Urothelium cell line (cell line): ENCODE data around the gene DENND4C.
"Not testable (repeated sequence)": the region's sequence is repeated elsewhere in the genome, so short reads cannot be mapped to it uniquely, and the experiment has no call there.

Experiments used
- DNase-seq: peaks from one replicate; pipeline ENCODE4 v3.0.0; 2011; ENCODE audit warnings: low spot score, mixed read lengths
- FAIRE-seq: peaks from 2 replicates; lab custom pipeline; 2011; peaks lifted over from hg19 to GRCh38; lab: Jason Lieb, UNC

The DENND4C gene

DNA sequence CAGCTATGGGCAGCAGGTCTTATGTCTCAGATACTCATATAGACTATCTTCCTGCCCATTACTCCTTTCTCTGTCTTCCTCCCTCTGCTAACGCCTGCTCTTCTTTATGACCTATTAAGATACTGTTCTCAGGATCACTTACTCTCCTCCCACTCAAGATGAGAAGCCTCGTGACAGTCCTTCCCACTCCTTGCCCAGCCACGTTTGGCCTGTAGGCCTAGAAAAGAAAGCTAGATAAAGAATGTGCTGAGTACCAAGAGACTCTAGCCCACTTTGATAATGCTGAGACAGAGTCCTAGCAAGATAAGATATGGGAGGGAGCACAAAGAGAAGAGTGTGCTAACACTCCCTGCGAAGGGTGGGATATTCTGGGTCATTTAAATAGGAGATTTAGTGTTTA, 6.8 kb upstream of the DENND4C start:
- DNase-seq: no peak
- no peak for FAIRE-seq

DNA sequence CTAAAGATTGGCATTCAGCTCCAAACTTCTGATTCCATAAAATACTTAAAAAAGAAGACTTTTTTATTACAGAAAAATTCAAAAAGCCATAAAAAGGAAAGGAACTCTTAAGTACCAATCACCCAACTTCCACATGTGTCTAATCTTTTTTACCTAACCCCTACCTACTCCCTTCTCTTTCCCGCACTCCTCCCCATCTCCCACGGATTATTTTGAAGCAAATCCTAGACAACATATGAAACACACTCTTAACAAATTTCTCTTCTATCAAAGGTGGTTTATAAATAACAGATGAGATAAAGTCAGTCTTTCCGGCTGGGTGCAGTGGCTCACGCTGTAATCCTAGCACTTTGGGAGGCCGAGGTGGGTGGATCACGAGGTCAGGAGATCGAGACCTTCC, 5.9 kb upstream of the DENND4C start:
- no peak for FAIRE-seq
- DNase-seq: no peak

DNA sequence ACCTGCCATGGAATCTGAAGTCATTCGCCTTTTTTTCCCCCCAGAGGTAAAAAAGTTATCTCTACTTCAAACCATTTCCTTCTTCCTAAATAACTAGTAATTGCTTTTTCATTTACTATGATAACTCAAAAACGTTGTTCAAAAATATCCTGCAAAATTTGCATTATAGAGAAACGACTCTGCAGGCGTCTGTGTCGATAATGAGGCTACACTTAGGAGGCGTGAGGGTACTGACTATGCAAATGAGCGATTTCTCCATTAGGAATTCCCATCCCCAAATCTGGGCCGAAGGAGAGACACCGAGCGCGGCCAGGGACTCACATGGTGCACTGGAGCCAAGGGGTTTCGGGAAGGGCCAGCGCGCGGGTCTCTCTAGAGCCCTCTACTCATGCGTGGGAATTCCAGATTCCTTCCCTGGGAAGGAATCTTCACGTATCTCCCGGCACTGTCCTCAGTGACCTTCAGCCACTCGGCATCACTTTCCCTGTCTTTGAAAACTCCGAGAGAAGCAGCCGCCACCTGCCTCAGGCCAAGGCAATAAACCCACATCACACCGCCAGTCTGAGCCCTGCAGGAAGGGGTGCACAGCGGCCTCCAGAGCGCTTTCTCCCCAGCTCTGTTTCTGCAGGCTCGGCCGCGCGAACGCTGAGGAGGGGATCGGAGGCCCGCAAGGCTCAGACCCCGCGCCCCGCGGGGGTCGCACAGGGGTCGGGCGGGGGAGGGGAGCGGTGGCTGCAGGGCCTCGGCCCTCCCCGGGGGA, 718 bp upstream of the DENND4C start:
- FAIRE-seq: no peak
- no peak for DNase-seq

DNA sequence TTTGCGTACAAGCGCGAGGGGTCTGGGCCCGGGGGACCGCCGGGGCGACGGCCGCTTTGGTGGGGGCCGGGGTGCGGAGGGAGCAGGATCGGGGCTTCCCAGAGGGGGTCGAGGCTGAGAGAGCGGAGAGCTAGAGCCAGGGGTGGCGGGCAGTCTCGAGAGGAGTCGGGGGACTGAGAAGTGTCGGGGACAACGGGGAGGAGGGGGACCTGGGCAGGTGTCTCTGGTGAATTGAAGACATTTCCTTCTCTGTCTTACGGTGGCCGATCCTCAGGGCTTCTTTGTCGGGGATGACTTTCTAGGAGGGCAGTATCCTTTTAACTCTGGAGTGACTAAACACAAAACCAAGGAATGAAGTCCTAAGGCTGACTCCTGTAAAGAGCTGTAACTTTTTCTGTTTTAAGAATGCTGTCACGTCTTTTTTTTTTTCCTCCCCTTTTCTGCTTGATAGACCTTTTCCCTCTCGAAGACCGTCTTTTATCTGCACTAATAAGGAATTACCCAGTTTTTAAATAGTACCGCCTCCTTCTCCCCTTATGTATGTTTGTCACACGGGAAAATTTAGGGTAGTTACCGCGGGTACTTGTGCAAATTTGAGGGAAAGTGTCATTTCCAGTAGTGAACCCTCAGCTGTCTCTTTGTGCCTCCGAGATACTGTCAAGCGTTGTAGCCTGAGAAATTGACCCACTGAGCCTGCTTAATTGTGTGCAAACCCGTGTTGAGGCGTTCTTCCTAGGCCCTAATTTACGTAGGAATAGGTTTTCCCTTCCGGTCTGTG, 822 bp downstream of the DENND4C start:
- DNase-seq: peak; percentile 11
- no peak for FAIRE-seq

DNA sequence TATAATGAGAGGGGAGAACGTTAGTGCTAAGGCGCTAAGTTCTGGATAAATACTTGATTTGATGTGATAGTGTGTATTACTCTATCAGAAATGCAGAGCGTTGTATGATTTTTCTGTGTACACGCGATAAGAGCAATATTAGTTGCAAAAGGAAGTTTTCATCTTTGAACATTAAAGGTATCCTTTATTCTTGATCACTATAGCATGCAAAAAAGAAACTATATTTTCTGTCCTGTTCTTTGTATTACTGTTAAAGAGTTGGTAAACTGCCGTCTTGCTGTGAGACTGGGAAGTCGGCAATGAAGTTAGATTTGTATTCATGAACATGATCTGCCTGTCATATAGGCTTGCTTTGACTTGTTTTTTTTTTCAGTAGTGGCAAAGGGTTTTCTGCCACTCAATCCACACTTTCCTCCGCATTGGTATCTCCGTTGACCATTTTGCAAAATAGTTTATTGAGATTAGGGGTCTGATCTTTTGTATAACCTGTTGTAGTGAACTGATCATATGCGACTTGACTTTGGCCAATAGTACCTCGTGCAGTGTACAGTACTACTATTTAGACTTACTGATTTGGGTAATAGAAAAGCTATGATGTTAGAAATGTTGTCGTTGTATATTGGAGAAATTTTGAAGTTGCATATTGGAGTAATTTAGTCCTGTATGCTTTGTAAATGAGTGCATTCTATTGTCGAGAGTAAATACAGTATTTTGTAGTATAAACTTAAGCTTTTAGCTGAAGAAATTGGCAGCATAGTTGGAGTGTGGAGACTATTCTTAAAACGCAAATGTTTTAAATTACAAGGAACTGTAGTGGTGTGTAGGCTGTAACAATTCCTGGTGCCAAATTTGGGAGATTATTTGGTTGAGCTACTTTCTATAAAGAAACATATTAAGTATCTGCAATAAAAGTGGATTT, 1.7 kb downstream of the DENND4C start:
- no peak for FAIRE-seq
- DNase-seq: no peak

DNA sequence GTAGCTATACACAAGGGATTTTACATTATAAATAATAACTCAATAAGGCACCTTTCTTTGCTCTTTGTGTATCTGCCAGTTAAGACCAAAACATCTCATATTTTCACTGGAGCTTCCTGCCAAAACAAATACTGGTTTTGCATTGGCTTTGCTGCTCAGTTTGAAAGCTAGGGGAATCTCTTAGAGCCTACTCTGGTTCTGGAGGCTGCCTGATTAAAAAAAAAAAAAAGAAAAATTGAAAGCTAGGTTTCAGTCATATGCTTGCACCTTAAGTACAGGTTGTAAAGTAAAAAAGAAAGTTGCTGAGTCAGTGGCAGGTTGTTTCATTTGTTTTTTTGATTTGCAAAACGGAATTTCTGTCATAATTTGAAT, 2.3 kb downstream of the DENND4C start:
- FAIRE-seq: no peak
- DNase-seq: no peak

DNA sequence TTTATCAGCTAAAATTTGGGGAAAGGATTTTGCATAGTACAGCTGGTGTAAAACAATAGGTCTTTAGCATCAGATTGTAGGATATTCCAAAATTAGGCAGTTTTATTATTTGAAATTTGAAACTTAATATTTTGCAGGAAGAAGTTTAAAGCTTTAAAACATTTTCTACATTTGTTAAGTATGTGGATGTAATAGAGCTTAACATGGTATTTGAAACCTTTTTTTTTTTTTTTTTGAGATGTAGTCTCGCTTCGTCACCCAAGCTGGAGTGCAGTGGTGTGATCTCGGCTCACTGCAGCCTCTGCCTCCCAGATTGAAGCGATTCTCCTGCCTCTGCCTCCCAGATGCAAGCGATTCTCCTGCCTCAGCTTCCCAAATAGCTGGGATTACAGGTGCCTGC, 2.9 kb downstream of the DENND4C start:
- no peak for DNase-seq
- FAIRE-seq: no peak

DNA sequence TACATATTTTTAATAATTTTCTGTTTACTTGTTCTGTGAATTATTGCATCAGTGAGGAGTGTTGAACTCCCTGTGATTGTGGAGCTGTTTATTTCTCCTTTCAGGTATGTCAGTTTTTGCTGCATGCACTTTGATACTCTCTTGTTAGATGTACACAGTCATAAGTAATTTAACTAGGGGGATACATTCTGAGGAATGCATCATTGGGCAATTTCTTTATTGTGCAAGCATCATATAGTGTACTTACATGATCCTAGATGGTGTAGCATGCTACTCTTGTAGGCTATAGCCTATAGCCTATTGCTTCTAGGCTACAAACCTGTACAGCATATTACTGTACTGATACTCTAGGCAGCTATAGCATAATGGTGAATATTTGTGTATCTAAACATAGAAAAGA, 9.5 kb downstream of the DENND4C start:
- DNase-seq (no peak), FAIRE-seq (no peak)

DNA sequence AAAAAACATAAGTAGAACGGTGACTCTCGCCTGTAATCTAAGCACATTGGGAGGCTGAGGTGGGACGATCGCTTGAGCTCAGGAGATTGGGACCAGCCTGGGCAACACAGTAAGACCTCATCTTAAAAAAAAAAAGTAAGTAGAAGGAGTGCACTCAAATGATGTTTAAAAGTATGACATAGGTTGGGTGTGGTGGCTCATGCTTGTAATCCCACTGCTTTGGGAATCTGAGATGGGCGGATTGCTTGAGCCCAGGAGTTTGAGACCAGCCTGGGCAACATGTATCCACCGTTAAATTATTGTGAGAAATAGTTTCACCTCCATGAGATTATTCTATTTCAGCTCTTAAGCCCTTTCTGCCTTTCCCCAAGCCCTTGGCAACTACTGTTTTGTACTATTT, 11.2 kb downstream of the DENND4C start:
- DNase-seq (no peak), FAIRE-seq (no peak)

DNA sequence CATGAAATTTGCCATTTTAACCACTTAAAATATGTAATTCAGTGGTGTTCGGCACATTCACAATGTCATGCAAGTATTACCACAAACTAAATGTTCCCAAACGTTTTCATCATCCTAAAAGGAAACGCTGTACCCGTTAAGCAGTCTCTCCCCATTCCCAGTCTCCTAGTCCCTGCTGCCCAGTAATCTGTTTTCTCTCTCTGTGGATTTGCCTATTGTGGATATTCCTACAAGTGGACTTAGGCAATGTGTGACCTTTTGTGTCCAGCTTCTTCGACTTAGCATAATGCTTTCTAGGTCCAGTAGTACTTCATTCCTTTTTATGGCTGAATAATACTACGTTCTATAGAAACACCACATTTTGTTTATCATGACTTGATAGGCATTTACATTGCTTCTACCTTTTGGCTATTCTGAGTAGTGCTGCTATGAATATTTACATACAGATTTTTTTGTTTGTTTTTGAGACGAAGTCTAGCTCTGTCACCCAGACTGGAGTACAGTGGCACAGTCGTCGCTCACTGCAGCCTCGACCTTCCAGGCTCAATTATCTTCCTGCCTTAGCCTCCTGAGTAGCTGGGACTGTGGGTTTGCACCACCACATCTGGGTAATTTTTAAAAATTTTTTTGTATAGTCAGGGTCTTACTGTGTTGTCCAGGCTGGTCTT, 13.0 kb downstream of the DENND4C start:
- no peak for FAIRE-seq
- DNase-seq: no peak

DNA sequence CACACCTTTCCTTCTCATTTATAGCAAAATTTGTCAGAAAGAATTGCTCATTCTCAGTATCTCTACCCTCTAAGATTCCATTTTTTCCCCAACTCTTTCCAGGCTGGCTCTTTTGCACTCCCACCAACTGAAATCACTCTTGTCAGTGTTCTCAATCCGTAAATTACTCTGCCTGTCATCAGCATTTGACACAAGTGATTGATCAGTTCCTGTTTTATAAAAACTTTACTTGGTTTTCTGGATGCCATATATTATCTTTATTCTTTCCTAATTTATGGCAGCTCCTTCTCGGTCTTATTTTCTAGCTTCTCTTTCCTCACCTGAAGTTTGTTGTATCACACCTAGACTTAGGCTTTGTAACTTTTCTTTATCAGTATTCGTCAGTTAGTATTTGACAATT, 16.4 kb downstream of the DENND4C start:
- DNase-seq (no peak), FAIRE-seq (no peak)

DNA sequence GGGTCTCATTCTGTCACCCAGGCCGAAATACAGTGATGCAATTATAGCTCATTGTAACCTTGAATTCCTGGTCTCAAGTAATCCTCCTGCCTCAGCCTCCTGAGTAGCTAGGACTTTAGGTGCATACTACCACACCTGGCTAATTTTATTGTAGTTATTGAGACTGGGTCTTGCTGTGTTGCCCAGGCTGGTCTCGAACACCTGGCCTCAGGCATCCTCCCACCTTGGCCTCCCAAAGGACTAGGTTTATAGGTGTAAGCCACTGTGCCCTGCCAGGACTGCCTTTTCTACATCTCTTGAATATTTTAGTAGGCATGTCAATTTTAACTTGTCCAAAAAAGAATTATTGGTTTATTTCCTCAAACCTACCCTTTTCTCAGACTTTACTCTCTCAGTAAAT, 16.9 kb downstream of the DENND4C start:
- FAIRE-seq: no peak

DNA sequence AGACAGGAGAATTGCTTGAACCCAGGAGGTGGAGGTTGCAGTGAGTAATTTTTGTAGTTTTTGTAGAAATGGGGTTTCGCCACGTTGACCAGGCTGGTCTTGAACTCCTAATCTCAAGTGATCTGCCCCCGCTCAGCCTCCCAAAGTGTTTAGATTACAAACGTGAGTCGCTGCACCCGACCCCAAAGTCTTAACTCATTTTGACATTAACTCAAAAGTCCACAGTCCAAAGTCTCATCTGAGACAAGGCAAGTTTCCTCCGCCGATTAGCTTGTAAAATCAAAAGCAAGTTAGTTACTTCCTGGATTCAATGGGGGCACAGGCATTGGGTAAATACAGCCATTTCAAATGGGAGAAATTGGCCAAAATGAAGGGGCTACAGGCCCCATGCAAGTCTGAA, 19.9 kb downstream of the DENND4C start:
- FAIRE-seq: not testable (repeated sequence)

More for the DNA sequence above, 16.9 kb downstream of the DENND4C start:
- DNase-seq: no peak

DNA sequence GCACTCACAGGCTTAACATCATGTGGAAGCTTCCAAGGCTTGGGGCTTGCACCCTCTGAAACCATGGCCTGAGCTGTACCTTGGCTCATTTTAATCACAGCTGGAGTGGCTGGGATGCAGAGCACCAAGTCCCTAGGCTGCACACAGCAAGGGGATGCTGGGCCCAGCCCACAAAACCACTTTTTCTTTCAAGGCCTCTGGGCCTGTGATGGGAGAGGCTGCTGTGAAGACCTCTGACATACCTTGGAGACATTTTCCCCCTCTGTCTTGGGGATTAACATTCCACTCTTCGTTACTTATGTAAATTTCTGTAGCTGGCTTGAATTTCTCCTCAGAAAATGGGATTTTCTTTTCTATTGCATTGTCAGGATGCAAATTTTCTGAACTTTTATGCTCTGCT, 20.7 kb downstream of the DENND4C start:
- FAIRE-seq, DNase-seq: not testable (repeated sequence)

More for the DNA sequence above, 19.9 kb downstream of the DENND4C start:
- not testable (repeated sequence) for DNase-seq

DNA sequence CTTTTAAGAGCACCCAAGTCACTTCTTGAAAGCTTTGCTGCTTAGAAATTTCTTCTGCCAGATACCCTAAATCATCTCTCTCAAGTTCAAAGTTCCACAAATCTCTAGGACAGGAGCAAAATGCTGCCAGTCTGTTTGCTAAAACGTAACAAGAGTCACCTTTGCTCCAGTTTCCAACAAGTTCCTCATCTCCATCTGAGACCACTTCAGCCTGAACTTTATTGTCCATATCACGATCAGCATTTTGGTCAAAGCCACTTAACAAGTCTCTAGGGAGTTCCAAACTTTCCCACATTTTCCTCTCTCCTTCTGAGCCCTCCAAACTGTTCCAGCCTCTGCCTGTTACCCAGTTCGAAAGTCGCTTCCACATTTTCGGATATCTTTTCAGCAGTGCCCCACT, 21.1 kb downstream of the DENND4C start:
- not testable (repeated sequence) for DNase-seq, FAIRE-seq

DNA sequence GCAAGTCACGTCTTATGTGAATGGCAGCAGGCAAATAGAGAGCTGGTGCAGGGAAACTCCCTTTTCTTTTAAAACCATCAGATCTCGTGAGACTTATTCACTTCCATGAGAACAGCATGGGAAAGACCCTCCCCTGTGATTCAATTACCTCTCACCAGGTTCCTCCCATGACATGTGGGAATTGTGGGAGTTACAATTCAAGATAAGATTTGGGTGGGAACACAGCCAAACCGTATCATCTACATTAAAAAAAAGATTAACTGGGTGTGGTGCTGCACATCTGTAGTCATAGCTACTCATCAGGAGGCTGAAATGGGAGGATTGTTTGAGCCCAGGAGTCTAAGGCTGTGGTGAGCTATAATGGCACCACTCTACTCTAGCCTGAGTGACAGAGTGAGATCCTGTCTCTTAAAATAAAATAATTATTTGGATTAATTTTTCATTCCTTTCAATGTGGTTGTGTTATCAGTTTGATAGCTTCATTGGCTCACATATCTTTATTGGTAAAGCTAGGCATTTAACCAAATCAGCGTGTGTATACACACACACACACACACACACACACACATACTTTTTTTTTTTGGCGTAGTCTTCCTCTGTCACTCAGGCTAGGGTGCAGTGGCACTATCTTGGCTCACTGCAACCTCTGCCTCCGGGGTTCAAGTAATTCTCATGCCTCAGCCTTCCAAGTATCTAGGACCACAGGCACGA, 21.8 kb downstream of the DENND4C start:
- DNase-seq (no peak), FAIRE-seq (no peak)

DNA sequence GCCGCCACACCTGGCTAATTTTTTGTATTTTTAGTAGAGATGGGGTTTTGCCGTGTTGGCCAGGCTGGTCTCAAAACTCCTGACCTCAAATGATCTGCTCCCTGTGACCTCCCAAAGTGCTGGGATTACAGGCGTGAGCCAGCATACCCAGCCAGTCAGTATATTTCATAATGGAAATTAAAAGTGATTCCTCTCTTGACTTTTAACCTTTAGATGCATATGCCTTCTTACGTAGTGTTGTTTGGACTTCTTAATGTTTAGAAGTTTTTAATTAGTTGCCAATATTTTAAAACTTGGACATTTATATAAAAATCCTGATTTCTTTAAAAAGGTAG, 22.4 kb downstream of the DENND4C start:
- FAIRE-seq (no peak), DNase-seq (no peak)

DNA sequence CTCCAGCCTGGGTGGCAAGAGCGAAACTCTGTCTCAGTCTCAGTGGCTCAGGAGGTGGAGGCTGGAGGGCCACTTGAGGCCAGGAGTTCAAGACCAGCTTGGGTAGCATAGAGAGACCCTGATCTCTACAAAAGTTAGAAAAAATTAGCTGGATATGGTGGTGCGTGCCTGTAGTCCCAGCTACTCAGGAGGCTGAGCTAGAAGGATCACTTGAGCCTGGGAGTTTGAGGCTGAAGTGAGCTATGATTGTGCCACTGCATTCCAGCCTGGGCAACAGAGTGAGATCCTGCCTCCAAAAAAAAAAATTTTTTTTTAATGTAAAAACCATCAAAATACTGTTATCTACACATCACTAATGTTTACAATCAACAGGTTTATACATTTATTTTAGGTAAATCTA, 24.6 kb downstream of the DENND4C start:
- FAIRE-seq (no peak), DNase-seq (no peak)

DNA sequence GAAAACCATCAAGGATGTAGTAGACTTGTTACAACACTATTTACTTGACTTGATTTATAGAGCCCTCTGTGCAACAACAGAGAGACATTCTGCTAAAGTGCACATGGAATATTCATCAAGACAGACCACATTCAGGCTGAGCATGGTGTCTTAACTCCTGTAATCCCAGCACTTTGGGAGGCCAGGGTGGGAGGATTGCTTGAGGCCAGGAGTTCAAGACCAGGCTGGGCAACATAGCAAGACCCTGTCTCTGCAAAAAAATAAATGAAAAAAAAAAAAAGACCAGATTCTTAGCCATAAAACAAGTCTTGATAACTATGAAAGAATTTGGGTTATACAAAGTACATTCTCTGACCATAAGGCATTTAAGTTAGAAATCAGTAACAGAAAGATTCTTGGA, 25.3 kb downstream of the DENND4C start:
- no peak for DNase-seq
- no peak for FAIRE-seq

DNA sequence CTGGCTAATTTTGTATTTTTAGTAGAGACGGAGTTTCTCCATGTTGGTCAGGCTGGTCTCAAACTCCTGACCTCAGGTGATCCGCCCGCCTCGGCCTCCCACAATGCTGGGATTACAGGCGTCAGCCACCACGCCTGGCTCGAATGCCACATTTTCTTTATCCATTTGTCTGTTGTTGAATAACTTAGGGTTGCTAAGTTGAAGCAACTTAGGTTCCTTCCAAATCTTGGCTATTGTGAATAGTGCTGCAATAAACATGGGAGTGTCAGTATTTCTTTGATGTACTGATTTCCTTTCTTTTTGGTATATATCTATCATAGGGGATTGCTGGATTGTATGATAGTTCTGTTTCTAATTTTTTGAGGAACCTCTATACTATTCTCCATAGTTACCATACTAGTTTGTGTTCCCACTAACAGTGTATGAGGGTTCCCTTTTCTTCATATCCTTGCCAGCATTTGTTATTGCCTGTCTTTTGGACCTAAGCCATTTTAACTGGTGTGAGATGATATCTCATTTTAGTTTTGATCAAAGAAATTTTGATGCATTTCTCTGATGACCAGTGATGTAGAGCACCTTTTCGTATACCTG, 29.3 kb downstream of the DENND4C start:
- DNase-seq: not testable (repeated sequence)

More for the DNA sequence above, 29.3 kb downstream of the DENND4C start:
- FAIRE-seq: not testable (repeated sequence)
